ENCODE measurements around the gene METRNL. TPM values are rescaled to one million over a fixed set of nuclear protein-coding genes. Genes with fewer than 3 reads are reported as not detected.
"Not testable (repeated sequence)": the region's sequence is repeated elsewhere in the genome, so short reads cannot be mapped to it uniquely, and the experiment has no call there.

Gene METRNL
- polyA plus RNA-seq, 3 donors = 34.3 to 65.4 (median 61.8) TPM

GRCh38 chr17:83139541-83140248 lies 60.3 kb downstream of the METRNL start:
- DNase-seq (ENCODE audit: extremely low read depth in 1 of 11, low read depth in 9 of 11, low spot score in 4 of 11) = not testable (repeated sequence)

GRCh38 chr17:83140249-83140566 lies 60.8 kb downstream of the METRNL start:
- DNase-seq (ENCODE audit: extremely low read depth in 1 of 11, low read depth in 9 of 11, low spot score in 4 of 11) = not testable (repeated sequence)

GRCh38 chr17:83142619-83143018 lies 63.2 kb downstream of the METRNL start:
- DNase-seq (ENCODE audit: extremely low read depth in 1 of 11, low read depth in 9 of 11, low spot score in 4 of 11) = no peak

DNA sequence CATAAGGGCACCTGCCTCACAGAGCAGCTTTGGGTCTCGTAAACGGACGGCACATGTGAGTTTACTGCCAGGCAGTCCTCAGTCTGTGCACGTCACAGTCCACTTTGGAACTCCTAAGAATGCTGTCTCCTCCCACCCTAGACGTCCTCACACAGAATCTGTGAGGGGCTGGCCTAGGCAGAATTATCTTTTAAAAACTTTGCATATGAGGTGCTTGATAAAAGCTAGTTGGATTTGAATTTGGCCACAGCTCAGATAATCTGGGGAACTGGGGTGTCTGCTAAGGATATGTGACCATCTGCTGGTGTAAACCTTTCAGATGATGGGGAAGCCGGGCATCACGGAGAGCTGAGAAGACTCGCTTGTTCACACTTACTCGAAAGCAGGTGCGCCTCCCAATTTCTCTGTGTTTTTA lies 64.4 kb downstream of the METRNL start:
- no peak for DNase-seq (ENCODE audit: extremely low read depth in 1 of 11, low read depth in 9 of 11, low spot score in 4 of 11)

Other genes starting within 250 kb of the METRNL start
- 1 to 10 TPM; 1.6 to 2.0 (median 1.8) TPM for gene ZNF750, start 239.6 kb upstream of the METRNL start, polyA plus RNA-seq (ENCODE audit: insufficient read length in 3 of 3)